HEK293 (cell line): Measurements from ENCODE around the gene LRRK1.

Source experiments
- HOXC10 ChIP-seq: sonication (generic); formaldehyde crosslinking; IDR thresholded peaks from 2 replicates; pipeline ENCODE4 v1.8.1; 2023; ENCODE audit warnings: mild to moderate bottlenecking, missing genetic modification reagents
- KLF9 ChIP-seq: fragments of 450-650 bp; formaldehyde crosslinking; IDR thresholded peaks from 2 replicates; pipeline ENCODE4 v1.5.1; 2016; ENCODE audit warnings: missing biosample characterization, missing genetic modification characterization, low read depth
- MZF1 ChIP-seq: fragments of 450-650 bp; formaldehyde crosslinking; IDR thresholded peaks from 2 replicates; pipeline ENCODE4 v1.5.1; 2017; ENCODE audit warnings: missing biosample characterization, missing genetic modification characterization, borderline replicate concordance
- ZEB2 ChIP-seq: fragments of 450-650 bp; formaldehyde crosslinking; IDR thresholded peaks from 2 replicates; pipeline ENCODE4 v1.5.1; 2016; ENCODE audit warnings: missing biosample characterization, missing genetic modification characterization
- ZFP37 ChIP-seq: fragments of 450-650 bp; formaldehyde crosslinking; IDR thresholded peaks from 2 replicates; pipeline ENCODE4 v1.5.1; 2016; ENCODE audit warnings: missing biosample characterization, missing genetic modification characterization
- ZNF114 ChIP-seq: fragments of 450-650 bp; formaldehyde crosslinking; IDR thresholded peaks from 2 replicates; pipeline ENCODE4 v1.5.0; 2017; ENCODE audit warnings: missing biosample characterization, missing genetic modification characterization
- ZNF157 ChIP-seq: fragments of 450-650 bp; formaldehyde crosslinking; IDR thresholded peaks from 2 replicates; pipeline ENCODE4 v1.5.1; 2016; ENCODE audit warnings: missing biosample characterization, missing genetic modification characterization
- ZNF175 ChIP-seq: fragments of 450-650 bp; formaldehyde crosslinking; IDR thresholded peaks from 2 replicates; pipeline ENCODE4 v1.5.1; 2016; ENCODE audit warnings: missing biosample characterization, missing genetic modification characterization
- ZNF184 ChIP-seq: fragments of 450-650 bp; IDR thresholded peaks from 2 replicates; pipeline ENCODE4 v1.5.1; 2018; ENCODE audit warnings: missing biosample characterization, mild to moderate bottlenecking, missing genetic modification characterization
- ZNF2 ChIP-seq: fragments of 450-650 bp; formaldehyde crosslinking; IDR thresholded peaks from 2 replicates; pipeline ENCODE4 v1.5.1; 2016; ENCODE audit warnings: missing biosample characterization, missing genetic modification characterization
- ZNF239 ChIP-seq: fragments of 450-650 bp; formaldehyde crosslinking; IDR thresholded peaks from 2 replicates; pipeline ENCODE4 v1.5.1; 2016; ENCODE audit warnings: missing biosample characterization, missing genetic modification characterization
- ZNF24 ChIP-seq: fragments of 450-650 bp; formaldehyde crosslinking; IDR thresholded peaks from 2 replicates; pipeline ENCODE4 v1.5.1; 2016; ENCODE audit warnings: missing biosample characterization, missing genetic modification characterization
- ZNF561 ChIP-seq: fragments of 450-650 bp; IDR thresholded peaks from 2 replicates; pipeline ENCODE4 v1.5.1; 2018; ENCODE audit warnings: missing biosample characterization, missing genetic modification characterization, borderline replicate concordance
- ZNF624 ChIP-seq: fragments of 450-650 bp; formaldehyde crosslinking; IDR thresholded peaks from 2 replicates; pipeline ENCODE4 v1.5.1; 2017; ENCODE audit warnings: missing biosample characterization, missing genetic modification characterization
- ZNF843 ChIP-seq: fragments of 450-650 bp; formaldehyde crosslinking; IDR thresholded peaks from 2 replicates; pipeline ENCODE4 v1.5.1; 2016; ENCODE audit warnings: missing biosample characterization, missing genetic modification characterization
- TF ChIP-seq, protein P1 (sequence below): fragments of 450-650 bp; formaldehyde crosslinking; conservative IDR thresholded peaks from 2 replicates; pipeline ENCODE4 v1.5.1; 2016; ENCODE audit warnings: low read depth, missing biosample characterization, missing genetic modification characterization
- TF ChIP-seq, protein P2 (sequence below): fragments of 450-650 bp; formaldehyde crosslinking; IDR thresholded peaks from 2 replicates; pipeline ENCODE4 v1.5.1; 2016; ENCODE audit warnings: missing biosample characterization, missing genetic modification characterization
- TF ChIP-seq, protein P3 (sequence below): fragments of 450-650 bp; formaldehyde crosslinking; IDR thresholded peaks from 2 replicates; pipeline ENCODE4 v1.5.1; 2017; ENCODE audit warnings: missing biosample characterization, missing genetic modification characterization
- TF ChIP-seq, protein P4 (sequence below): fragments of 450-650 bp; formaldehyde crosslinking; IDR thresholded peaks from 2 replicates; pipeline ENCODE4 v1.5.1; 2016; ENCODE audit warnings: missing biosample characterization, missing genetic modification characterization
- TF ChIP-seq, protein P5 (sequence below): fragments of 450-650 bp; formaldehyde crosslinking; IDR thresholded peaks from 2 replicates; pipeline ENCODE4 v1.5.1; 2016; ENCODE audit warnings: missing biosample characterization, missing genetic modification characterization
- TF ChIP-seq, protein P6 (sequence below): fragments of 450-650 bp; formaldehyde crosslinking; IDR thresholded peaks from 2 replicates; pipeline ENCODE4 v1.5.1; 2016; ENCODE audit warnings: missing biosample characterization, missing genetic modification characterization
- TF ChIP-seq, protein P7 (sequence below): fragments of 450-650 bp; formaldehyde crosslinking; IDR thresholded peaks from 2 replicates; pipeline ENCODE4 v1.5.1; 2017; ENCODE audit warnings: missing biosample characterization, missing genetic modification characterization

Gene LRRK1

DNA sequence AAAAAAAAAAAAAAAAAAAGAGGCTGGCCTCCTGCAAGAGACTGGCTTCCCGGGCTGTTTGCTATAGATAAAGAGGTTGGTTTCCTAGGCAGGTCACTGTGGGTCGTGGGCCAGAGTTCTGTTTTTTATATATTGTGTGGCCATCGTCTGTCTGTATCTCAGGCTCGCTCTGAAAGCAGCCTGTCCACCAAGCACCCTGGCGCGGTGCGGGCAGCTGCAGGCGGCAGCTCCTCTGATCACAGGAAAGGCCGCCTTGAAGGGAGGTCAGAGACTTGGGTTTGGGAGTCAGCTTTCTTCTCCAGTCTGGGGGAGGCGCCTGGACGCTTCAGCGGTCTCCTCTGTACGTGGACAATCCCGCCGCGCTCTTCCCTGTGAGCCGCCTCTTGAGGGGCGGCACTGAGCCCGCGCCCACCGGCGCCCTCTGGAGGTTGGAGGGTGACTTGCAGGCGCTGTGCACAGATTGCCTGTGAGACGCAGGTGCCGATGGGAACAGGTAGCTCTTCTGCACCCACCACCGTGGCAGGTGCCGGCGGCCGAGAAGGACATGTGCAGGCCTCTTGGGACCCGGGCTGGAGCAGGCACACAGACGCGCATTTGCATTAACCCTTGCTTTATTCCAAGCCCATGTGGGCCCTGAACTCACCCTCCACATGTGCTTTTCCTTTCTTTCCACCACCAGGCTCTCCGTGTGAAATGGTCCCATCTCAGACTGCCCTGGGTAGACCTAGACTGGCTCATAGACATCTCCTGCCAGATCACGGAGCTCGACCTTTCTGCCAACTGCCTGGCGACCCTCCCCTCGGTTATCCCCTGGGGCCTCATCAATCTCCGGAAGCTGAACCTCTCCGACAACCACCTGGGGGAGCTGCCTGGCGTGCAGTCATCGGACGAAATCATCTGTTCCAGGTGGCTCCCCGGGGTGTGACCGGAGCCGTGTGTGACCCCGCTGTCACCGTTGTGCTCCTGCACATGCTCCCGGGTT is 89.3 kb downstream of the LRRK1 start (continued):
- TF ChIP-seq, protein P1, sequence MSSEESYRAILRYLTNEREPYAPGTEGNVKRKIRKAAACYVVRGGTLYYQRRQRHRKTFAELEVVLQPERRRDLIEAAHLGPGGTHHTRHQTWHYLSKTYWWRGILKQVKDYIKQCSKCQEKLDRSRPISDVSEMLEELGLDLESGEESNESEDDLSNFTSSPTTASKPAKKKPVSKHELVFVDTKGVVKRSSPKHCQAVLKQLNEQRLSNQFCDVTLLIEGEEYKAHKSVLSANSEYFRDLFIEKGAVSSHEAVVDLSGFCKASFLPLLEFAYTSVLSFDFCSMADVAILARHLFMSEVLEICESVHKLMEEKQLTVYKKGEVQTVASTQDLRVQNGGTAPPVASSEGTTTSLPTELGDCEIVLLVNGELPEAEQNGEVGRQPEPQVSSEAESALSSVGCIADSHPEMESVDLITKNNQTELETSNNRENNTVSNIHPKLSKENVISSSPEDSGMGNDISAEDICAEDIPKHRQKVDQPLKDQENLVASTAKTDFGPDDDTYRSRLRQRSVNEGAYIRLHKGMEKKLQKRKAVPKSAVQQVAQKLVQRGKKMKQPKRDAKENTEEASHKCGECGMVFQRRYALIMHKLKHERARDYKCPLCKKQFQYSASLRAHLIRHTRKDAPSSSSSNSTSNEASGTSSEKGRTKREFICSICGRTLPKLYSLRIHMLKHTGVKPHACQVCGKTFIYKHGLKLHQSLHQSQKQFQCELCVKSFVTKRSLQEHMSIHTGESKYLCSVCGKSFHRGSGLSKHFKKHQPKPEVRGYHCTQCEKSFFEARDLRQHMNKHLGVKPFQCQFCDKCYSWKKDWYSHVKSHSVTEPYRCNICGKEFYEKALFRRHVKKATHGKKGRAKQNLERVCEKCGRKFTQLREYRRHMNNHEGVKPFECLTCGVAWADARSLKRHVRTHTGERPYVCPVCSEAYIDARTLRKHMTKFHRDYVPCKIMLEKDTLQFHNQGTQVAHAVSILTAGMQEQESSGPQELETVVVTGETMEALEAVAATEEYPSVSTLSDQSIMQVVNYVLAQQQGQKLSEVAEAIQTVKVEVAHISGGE (tag by site-specific recombination): no peak
- TF ChIP-seq ZNF561 (tag by site-specific recombination): peak; percentile 83
- TF ChIP-seq ZFP37 (tag by site-specific recombination): peak; percentile 60
- TF ChIP-seq ZEB2 (tag by site-specific recombination): peak; percentile 85; the same call in 1 of the 2 replicates
- peak; percentile 54; the same call in 1 of the 2 replicates for TF ChIP-seq ZNF24
- TF ChIP-seq ZNF114 (tag by site-specific recombination): no peak
- TF ChIP-seq ZNF157 (tag by site-specific recombination): no peak
- no peak for TF ChIP-seq ZNF239 (tag by site-specific recombination)
- TF ChIP-seq KLF9: no peak
- TF ChIP-seq, protein P2, sequence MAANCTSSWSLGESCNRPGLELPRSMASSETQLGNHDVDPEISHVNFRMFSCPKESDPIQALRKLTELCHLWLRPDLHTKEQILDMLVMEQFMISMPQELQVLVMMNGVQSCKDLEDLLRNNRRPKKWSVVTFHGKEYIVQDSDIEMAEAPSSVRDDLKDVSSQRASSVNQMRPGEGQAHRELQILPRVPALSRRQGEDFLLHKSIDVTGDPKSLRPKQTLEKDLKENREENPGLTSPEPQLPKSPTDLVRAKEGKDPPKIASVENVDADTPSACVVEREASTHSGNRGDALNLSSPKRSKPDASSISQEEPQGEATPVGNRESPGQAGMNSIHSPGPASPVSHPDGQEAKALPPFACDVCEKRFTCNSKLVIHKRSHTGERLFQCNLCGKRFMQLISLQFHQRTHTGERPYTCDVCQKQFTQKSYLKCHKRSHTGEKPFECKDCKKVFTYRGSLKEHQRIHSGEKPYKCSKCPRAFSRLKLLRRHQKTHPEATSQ (tag by site-specific recombination): no peak
- no peak for TF ChIP-seq ZNF624 (tag by site-specific recombination)
- TF ChIP-seq, protein P3, sequence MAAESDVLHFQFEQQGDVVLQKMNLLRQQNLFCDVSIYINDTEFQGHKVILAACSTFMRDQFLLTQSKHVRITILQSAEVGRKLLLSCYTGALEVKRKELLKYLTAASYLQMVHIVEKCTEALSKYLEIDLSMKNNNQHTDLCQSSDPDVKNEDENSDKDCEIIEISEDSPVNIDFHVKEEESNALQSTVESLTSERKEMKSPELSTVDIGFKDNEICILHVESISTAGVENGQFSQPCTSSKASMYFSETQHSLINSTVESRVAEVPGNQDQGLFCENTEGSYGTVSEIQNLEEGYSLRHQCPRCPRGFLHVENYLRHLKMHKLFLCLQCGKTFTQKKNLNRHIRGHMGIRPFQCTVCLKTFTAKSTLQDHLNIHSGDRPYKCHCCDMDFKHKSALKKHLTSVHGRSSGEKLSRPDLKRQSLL (tag by site-specific recombination): 0 out of 2 replicates have a peak, but pooled peaks have one; percentile 18
- TF ChIP-seq, protein P4, sequence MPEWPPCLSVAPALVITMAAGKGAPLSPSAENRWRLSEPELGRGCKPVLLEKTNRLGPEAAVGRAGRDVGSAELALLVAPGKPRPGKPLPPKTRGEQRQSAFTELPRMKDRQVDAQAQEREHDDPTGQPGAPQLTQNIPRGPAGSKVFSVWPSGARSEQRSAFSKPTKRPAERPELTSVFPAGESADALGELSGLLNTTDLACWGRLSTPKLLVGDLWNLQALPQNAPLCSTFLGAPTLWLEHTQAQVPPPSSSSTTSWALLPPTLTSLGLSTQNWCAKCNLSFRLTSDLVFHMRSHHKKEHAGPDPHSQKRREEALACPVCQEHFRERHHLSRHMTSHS: no peak
- TF ChIP-seq, protein P5, sequence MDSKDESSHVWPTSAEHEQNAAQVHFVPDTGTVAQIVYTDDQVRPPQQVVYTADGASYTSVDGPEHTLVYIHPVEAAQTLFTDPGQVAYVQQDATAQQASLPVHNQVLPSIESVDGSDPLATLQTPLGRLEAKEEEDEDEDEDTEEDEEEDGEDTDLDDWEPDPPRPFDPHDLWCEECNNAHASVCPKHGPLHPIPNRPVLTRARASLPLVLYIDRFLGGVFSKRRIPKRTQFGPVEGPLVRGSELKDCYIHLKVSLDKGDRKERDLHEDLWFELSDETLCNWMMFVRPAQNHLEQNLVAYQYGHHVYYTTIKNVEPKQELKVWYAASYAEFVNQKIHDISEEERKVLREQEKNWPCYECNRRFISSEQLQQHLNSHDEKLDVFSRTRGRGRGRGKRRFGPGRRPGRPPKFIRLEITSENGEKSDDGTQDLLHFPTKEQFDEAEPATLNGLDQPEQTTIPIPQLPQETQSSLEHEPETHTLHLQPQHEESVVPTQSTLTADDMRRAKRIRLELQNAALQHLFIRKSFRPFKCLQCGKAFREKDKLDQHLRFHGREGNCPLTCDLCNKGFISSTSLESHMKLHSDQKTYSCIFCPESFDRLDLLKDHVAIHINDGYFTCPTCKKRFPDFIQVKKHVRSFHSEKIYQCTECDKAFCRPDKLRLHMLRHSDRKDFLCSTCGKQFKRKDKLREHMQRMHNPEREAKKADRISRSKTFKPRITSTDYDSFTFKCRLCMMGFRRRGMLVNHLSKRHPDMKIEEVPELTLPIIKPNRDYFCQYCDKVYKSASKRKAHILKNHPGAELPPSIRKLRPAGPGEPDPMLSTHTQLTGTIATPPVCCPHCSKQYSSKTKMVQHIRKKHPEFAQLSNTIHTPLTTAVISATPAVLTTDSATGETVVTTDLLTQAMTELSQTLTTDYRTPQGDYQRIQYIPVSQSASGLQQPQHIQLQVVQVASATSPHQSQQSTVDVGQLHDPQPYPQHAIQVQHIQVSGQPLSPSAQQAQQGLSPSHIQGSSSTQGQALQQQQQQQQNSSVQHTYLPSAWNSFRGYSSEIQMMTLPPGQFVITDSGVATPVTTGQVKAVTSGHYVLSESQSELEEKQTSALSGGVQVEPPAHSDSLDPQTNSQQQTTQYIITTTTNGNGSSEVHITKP (tag by site-specific recombination): peak; percentile 74
- 0 out of 2 replicates have a peak, but pooled peaks have one; percentile 71 for TF ChIP-seq ZNF2 (tag by site-specific recombination)
- no peak for TF ChIP-seq ZNF184 (tag by site-specific recombination)
- no peak for TF ChIP-seq HOXC10 (CRISPR knock-in tag)
- TF ChIP-seq ZNF175: no peak
- TF ChIP-seq ZNF843 (tag by site-specific recombination): 0 out of 2 replicates have a peak, but pooled peaks have one; percentile 38
- TF ChIP-seq, protein P6, sequence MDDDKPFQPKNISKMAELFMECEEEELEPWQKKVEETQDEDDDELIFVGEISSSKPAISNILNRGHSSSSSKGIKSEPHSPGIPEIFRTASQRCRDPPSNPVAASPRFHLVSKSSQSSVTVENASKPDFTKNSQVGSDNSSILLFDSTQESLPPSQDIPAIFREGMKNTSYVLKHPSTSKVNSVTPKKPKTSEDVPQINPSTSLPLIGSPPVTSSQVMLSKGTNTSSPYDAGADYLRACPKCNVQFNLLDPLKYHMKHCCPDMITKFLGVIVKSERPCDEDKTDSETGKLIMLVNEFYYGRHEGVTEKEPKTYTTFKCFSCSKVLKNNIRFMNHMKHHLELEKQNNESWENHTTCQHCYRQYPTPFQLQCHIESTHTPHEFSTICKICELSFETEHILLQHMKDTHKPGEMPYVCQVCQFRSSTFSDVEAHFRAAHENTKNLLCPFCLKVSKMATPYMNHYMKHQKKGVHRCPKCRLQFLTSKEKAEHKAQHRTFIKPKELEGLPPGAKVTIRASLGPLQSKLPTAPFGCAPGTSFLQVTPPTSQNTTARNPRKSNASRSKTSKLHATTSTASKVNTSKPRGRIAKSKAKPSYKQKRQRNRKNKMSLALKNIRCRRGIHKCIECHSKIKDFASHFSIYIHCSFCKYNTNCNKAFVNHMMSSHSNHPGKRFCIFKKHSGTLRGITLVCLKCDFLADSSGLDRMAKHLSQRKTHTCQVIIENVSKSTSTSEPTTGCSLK (tag by site-specific recombination): no peak
- TF ChIP-seq, protein P7, sequence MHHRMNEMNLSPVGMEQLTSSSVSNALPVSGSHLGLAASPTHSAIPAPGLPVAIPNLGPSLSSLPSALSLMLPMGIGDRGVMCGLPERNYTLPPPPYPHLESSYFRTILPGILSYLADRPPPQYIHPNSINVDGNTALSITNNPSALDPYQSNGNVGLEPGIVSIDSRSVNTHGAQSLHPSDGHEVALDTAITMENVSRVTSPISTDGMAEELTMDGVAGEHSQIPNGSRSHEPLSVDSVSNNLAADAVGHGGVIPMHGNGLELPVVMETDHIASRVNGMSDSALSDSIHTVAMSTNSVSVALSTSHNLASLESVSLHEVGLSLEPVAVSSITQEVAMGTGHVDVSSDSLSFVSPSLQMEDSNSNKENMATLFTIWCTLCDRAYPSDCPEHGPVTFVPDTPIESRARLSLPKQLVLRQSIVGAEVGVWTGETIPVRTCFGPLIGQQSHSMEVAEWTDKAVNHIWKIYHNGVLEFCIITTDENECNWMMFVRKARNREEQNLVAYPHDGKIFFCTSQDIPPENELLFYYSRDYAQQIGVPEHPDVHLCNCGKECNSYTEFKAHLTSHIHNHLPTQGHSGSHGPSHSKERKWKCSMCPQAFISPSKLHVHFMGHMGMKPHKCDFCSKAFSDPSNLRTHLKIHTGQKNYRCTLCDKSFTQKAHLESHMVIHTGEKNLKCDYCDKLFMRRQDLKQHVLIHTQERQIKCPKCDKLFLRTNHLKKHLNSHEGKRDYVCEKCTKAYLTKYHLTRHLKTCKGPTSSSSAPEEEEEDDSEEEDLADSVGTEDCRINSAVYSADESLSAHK: no peak
- TF ChIP-seq MZF1 (tag by site-specific recombination): 0 out of 2 replicates have a peak, but pooled peaks have one; percentile 41
